Parathyroid adenoma (tissue), 2 donors: ENCODE data around the gene GRB7.

ENCODE experiments used
- H2AFZ ChIP-seq: fragments of 300-600 bp; sonication (generic); one replicate; pipeline ENCODE4 v1.7.0; 2017; ENCODE audit warnings: antibody characterized with exemption, mild to moderate bottlenecking
- H3K27ac ChIP-seq: fragments of 300-600 bp; sonication (generic); one replicate; pipeline ENCODE4 v1.7.0; 2017
- H3K27me3 ChIP-seq: fragments of 300-600 bp; sonication (generic); one replicate; pipeline ENCODE4 v1.7.0; 2017; ENCODE audit warnings: low read length; ENCODE audit not compliant: control insufficient read depth, insufficient read depth
- H3K36me3 ChIP-seq: fragments of 300-600 bp; sonication (generic); one replicate; pipeline ENCODE4 v1.7.0; 2017; ENCODE audit warnings: low read length; ENCODE audit not compliant: control insufficient read depth, insufficient read depth
- H3K4me1 ChIP-seq: fragments of 300-600 bp; sonication (generic); one replicate; pipeline ENCODE4 v1.7.0; 2017; ENCODE audit warnings: control low read depth
- H3K4me2 ChIP-seq: fragments of 300-600 bp; sonication (generic); one replicate; pipeline ENCODE4 v1.7.0; 2017; ENCODE audit warnings: low read length
- H3K4me3 ChIP-seq: fragments of 300-600 bp; sonication (generic); one replicate; pipeline ENCODE4 v1.7.0; 2017; ENCODE audit warnings: low read depth, low read length
- H3K79me2 ChIP-seq: fragments of 300-600 bp; sonication (generic); one replicate; pipeline ENCODE4 v1.7.0; 2017; ENCODE audit warnings: control low read depth
- H3K9ac ChIP-seq: fragments of 300-600 bp; sonication (generic); one replicate; pipeline ENCODE4 v1.7.0; 2017; ENCODE audit warnings: mild to moderate bottlenecking
- H3K9me3 ChIP-seq: fragments of 300-600 bp; sonication (generic); one replicate; pipeline ENCODE4 v1.7.0; 2017; ENCODE audit warnings: low read length; ENCODE audit not compliant: control insufficient read depth
- CTCF ChIP-seq: fragments of 300-600 bp; sonication (generic); IDR thresholded peaks from one replicate; pipeline ENCODE4 v1.7.0; 2017; ENCODE audit warnings: antibody characterized with exemption, mild to moderate bottlenecking
- donor health status: primary hyperparathyroidism.

Gene GRB7

GRCh38 chr17:39726617-39727016 is 11.1 kb upstream of the GRB7 start:
- Histone ChIP-seq H2AFZ (no peak overlapping the region), H3K9ac (no peak overlapping the region), H3K4me1 (peaks cover 2% of the 10 kb centered on the region), H3K36me3 (no peaks in the 10 kb centered on the region), H3K9me3 (no peaks in the 10 kb centered on the region), H3K79me2 (no peaks in the 10 kb centered on the region), H3K27ac (no peak overlapping the region), H3K4me3 (no peak overlapping the region), H3K4me2 (no peak overlapping the region), H3K27me3 (no peaks in the 10 kb centered on the region)
- no peak for TF ChIP-seq CTCF

- no peaks in the 10 kb centered on the region for H3K27me3 ChIP-seq
- peaks cover 2% of the 10 kb centered on the region for H3K4me1 ChIP-seq
- H3K4me3 ChIP-seq: no peak overlapping the region
- H3K36me3 ChIP-seq: no peaks in the 10 kb centered on the region
- TF ChIP-seq CTCF: no peak
- H3K9ac ChIP-seq: no peak overlapping the region
- H3K79me2 ChIP-seq: no peaks in the 10 kb centered on the region
- no peak overlapping the region for H2AFZ ChIP-seq
- no peaks in the 10 kb centered on the region for H3K9me3 ChIP-seq
- H3K27ac ChIP-seq: no peak overlapping the region
- no peak overlapping the region for H3K4me2 ChIP-seq
These were observed 10.2 kb upstream of the GRB7 start for GRCh38 chr17:39727556-39727955.

GRCh38 chr17:39729280-39729851 is 8.4 kb upstream of the GRB7 start:
- Histone ChIP-seq H3K36me3 (no peaks in the 10 kb centered on the region), H3K9me3 (no peaks in the 10 kb centered on the region), H3K27me3 (no peaks in the 10 kb centered on the region), H3K27ac (peak overlapping the region; percentile 75), H3K4me1 (peaks cover 2% of the 10 kb centered on the region), H3K79me2 (no peaks in the 10 kb centered on the region), H2AFZ (no peak overlapping the region), H3K4me3 (peak overlapping the region; percentile 87), H3K4me2 (peak overlapping the region; percentile 99), H3K9ac (no peak overlapping the region)
- no peak for TF ChIP-seq CTCF

GRCh38 chr17:39730095-39730921 is 7.4 kb upstream of the GRB7 start, which contains the start of gene MIEN1:
MIEN1 (minus strand) TSS chr17:39730532; CDS start chr17:39730495, 37 bp downstream.
- Histone ChIP-seq H2AFZ (peak within 1 kb of the TSS; percentile 91), H3K27me3 (no peaks in the 10 kb centered on the region), H3K9me3 (no peaks in the 10 kb centered on the region), H3K36me3 (no peaks in the 10 kb centered on the region), H3K9ac (peak within 1 kb of the TSS; percentile 20), H3K27ac (peak within 1 kb of the TSS; percentile 75), H3K79me2 (no peaks in the 10 kb centered on the region), H3K4me1 (peaks cover 2% of the 10 kb centered on the region), H3K4me3 (peak within 1 kb of the TSS; percentile 87), H3K4me2 (peak within 1 kb of the TSS; percentile 99)
- peak; percentile 97 for TF ChIP-seq CTCF
